Measurements from ENCODE around the gene CDH4.
A peak's percentile ranks its signal among the peaks of the same experiment; 100 is the strongest.

GRCh38 chr20:61263084-61263695 is 11.1 kb downstream of the CDH4 start:
- peak; percentile 43 to 75 (median 66) for TF ChIP-seq CTCF (IDR thresholded peaks at IDR 0.05)
- TF ChIP-seq POLR2A (IDR thresholded peaks at IDR 0.05), result no peak
